HG03460 (cell line): Measurements from ENCODE around the gene ACKR3.

ENCODE experiments used
- ATAC-seq: cut with Tn5 transposase; IDR thresholded peaks from one replicate; pipeline ENCODE4 v1.9.1; 2021; ENCODE audit not compliant: unreplicated experiment

ACKR3 gene

DNA sequence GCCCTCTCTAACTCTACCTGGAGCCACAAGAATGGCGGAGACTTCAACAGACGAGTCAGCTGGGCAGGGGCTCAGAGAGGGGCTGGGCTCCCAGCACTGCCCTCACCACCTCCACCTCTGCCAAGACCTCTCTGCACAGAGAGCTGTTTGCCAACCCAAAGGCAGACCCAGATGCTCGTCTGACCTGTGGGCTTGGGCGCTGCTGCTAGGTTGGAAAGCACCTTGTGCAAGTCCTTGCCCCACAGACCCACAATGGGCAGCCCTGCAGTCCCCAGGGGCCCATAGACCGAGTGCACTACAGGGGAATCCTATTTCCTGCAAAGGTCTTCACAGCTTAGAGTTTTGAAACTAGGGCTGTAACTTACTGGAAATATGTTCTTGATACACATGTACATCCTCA lies 13.3 kb downstream of the ACKR3 start:
- ATAC-seq = no peak

DNA sequence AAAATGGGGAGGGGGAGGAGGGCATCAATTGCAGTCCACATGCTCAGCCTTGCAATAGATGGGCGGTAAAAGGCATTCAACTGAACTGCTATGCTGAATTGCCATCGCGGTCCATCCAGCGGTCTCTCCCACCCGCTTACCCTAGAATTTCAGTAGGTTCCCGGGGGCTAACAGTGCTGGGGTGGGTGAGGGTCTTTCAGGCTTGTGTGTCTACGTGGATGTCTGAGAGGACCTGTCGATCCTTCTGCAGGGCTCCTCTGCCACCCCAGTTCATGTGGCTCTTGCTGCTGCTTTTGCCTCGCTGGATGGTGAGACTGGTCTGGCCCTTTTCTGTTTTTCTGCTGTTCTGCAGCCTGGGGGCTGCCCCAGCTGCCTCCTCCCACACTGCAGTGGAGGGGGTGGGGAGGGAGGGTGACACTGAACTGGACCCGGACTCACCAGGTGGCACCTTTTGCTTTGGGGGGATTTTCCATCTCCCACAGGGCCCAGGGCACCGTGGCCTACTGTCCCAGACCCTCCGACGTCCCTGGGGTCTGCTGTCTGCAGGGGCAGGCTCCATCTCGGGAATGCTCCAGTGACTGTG lies 14.1 kb downstream of the ACKR3 start:
- ATAC-seq = no peak

DNA sequence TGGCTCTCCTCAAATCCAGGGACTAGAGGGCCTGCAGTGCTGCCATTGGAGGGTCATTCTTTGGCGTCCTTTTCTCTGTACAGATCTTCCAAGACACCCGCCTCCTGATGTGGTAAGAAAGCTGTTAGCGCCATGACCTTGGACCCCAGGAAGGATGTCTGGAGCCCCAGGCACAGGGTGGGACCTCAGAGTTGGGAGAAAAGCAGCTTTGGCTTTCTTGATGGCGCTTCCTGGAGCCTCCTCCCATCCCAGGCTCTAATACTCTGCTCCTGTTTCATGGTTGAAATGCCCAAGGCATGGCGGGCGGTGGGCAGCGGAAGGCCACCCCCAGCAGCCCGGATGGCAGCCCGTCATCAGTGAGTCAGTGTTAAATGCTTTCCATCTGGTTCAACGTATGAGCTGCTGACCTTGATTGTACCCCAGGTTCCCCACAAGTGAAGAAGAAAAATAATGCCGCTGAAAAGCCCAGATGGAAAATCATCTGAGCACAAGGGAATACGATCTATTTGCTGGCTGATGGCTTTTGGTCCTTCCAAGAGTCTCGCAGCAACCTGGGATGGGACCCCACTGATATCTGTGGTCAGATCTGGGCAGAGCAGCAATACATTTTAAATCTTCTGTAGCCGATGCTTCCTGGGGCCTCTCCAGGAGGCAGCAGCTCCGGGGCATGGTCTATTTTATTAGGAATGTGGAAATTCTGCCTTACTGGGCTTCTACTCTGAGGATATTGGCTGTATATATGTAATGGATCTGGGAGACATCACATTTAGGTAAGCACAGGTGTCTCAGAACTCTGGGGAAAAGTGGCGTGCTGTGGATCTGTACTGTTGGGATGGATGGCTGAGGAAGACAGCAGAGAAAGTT lies 15.1 kb downstream of the ACKR3 start:
- ATAC-seq = no peak

DNA sequence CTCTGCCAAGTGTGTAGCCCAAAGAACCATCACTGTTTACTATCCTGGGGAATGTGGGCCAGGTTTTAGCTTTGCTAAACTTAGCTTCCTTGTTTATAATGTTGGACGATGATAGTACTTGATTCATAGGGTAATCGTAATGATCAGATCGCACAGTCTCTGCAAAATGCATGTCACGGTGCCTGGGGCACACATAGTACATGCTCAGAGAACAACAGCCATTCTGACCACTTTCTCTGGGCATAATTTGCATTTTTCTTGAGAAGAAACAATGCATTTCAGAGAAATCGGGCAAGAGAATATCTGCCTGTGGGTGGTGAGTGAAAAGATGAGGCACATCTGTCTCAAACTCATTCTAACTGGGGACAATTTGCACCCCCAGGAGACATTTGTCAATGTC lies 16.3 kb downstream of the ACKR3 start:
- no peak for ATAC-seq

DNA sequence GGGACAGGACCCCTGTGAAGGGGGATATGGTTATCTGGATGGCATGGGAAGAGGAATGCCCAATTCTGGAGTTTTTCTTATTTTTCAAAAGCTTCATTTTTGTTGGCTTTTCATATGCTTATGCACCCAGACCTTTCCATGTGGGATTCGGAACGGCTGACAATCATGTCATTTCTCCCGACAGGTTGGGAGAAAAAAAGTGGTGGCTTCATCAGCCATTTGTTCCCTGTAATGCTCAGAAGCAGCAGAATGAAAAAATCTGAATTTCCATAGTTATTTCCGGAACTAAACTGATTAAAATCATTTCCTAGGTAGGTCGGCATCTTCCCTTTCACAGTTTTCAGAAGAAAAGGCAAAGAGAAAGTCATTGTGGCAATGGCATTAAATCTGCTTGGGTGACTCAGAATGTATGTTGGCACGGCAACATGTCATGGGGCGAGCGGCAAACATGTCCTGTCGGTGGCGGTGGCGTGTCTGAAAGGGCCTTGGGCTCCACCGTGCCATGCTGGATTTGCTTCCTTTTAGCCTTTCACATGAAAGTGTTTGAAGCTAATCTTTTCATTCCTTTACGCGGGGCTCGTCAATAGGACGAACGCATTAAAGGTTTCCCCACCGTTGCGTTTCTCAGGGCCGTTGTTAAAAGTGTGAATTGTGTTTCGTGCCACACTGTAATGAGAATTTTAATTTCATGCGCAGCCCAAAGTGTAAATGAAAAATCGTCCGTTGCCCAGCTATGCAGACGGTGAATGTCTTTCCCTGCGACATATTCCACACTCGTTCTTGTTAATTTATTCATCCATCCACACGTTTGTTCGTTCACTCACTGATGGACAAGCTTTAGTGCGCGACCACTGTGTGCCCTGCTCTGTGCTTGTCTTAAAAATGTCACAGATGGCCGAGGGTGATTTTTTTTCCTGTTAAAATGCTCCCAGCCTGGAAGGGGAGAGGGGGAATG lies 18.5 kb downstream of the ACKR3 start:
- ATAC-seq = no peak

DNA sequence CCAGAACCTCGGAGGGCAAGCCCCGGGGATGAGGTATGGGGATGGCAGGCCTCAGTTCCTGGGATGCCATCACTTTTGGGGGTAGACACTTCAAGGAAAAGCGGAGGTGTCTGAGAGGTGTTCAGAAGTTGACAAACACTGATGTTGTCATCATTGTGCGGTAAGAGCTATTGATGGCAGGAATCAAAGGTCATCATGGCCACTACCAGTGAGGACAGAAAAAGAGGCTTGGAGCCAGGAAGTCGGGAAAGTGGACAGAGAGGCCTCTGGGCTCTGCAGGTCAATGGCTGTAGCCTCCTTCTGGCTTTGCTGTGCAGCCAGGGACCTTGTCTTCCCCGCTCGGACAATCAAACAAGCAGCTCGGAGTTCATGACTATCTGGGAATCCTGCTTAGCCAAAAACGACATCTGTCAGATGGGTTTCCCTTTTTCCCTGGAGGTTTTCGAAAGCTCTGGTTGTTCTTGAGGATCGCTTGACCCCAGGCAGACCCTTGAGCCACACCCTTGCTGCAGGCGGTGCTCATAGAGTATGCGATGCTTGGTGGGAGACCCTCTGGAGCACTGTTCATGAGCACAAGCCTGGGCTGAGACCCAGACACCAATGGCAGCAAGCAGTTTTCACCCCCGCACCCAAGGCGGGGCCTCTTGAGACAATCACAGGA lies 19.4 kb downstream of the ACKR3 start:
- ATAC-seq = no peak

DNA sequence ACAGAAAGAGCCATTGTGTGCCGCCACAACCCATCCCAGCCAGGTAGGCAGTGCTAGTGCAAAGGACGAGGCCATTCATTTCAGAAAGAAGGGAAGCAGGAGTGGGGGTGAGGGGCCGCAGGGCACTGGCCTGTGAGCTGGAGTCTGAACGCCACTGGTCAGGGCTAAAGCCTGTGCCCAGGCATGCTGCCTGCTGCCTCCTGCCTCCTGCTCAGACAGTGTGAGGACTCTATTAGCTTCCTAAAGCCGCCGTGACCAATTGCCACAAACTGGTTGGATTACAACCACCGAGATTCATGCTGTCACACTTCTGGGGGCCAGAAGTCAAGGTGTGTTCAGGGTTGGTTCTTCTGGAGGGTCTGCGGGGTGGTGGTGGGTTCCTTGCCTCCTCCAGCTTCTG lies 21.2 kb downstream of the ACKR3 start:
- no peak for ATAC-seq

DNA sequence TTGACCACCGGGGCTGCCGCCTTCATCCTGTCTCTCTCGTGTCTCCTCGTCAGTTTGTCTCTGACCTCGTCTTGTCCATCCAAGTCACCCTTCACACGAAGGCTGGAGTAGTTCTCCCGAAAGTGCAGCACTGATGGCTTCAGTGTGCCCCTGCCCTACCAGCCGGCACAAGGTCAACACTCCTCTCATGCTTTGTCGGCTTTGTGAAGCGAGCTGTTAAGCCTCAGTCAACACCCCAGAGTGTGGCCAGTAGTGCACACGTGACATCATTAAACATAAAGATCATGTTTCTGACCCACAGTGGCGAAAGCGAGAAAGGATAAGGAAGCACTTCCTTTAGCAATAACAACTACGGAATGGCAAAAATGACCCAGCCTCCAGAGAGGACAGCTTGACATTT lies 23.2 kb downstream of the ACKR3 start:
- ATAC-seq = no peak

DNA sequence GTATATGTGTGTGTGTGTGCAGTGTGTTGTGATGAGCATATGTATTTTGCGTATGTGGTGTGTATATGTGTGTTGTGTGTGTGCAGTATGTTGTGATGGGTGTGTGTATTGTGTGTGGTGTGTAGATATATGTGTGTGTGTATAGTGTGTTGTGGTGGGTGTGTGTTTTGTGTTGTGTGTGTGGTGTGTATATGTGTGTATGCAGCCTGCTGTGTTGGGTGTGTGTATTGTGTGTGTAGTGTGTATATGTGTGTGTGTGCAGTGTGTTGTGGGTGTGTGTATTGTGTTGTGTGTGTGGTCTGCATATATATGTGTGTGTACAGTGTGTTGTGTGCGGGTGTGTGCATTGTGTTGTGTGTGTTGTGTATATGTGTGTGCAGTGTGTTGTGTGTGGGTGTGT lies 23.9 kb downstream of the ACKR3 start:
- no peak for ATAC-seq

DNA sequence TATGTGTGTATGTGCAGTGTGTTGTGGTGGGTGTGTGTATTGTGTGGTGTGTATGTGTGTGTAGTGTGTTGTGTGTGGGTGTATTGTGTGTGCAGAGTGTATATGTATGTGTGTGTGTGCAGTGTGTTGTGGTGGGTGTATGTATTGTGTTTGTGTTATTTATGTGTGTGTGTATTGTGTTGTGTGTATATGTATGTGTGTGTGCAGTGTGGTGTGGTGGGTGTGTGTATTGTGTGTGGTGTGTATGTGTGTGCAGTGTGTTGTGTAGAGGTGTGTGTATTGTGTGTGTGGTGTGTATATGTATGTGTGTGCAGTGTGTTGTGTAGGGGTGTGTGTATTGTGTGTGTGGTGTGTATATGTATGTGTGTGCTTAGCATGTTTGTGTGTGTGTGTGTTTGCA lies 24.3 kb downstream of the ACKR3 start:
- no peak for ATAC-seq

DNA sequence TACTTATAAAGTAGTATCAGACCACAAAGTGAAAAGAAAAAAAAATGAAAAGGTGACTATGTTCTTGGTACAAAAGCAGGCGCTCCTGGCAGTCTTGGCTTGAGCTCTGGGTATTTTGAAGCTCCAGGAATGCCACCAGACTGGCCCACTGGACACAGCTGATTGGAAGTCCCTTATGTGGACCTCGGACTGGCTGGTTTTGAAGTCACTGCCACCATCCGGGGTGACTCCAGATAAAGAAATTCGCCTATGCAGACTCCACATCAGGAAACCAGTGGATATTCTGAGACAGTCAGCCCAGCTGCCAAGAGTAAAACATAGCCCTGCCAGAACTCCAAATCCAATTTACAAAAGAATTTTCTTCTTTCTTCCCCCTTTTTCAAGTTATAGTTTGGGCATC lies 28.0 kb downstream of the ACKR3 start:
- ATAC-seq = no peak

DNA sequence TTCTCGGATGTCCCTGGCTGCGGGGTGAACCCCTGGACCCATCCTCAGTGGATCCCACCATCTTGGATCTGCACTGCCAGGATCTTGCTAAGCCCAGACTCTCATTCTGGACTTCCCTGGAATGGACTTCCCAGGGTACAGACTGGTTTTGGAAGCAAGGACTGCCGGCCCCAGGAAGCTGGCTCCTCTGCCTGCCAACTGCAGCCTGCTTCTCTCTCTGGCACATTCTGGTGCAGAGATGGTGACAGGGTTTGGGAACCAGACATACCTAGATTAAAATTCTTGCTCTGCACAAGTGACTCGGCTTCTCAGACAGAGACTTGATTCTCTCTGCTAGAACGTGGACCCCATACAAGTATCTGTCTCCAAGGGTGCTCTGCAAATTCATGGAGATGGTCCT lies 29.4 kb downstream of the ACKR3 start:
- no peak for ATAC-seq

DNA sequence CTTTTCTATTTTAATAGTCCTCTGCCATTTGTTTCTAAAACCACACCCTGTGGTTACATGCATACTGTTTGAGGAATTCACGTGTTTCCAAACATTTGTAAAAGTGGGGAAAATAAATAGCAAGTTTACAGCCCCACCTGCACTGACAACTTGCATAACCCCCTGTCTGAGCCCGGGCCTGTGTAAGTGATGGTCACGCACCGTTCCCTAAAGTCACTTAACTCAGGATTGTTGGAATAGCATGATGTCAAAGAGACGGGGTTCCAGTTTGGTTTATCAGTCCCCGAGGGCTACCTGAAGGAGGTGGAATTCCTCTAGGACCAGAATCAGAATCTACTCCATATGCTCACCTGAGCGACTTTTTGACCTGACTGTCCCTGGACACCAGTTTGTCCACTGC lies 30.5 kb downstream of the ACKR3 start:
- ATAC-seq = no peak

DNA sequence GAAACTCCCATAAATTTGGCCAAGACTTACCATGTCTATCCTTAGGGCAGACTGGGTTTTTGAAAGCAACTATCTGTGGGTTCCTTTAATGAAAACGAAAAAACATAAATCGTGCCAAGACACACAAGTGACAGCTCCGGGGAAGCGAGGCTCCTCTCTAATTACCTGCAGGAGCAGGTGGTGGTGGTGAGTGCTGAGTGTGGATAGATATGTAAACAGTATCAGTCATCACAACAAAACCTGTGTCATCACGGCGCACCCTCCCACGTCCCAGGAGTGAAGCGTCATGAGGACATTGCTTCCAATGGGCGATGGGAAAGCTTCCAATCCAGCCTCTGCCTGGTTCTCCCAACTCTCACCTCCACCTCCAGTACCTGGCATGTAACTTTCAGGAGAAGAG lies 31.3 kb downstream of the ACKR3 start:
- ATAC-seq = no peak

DNA sequence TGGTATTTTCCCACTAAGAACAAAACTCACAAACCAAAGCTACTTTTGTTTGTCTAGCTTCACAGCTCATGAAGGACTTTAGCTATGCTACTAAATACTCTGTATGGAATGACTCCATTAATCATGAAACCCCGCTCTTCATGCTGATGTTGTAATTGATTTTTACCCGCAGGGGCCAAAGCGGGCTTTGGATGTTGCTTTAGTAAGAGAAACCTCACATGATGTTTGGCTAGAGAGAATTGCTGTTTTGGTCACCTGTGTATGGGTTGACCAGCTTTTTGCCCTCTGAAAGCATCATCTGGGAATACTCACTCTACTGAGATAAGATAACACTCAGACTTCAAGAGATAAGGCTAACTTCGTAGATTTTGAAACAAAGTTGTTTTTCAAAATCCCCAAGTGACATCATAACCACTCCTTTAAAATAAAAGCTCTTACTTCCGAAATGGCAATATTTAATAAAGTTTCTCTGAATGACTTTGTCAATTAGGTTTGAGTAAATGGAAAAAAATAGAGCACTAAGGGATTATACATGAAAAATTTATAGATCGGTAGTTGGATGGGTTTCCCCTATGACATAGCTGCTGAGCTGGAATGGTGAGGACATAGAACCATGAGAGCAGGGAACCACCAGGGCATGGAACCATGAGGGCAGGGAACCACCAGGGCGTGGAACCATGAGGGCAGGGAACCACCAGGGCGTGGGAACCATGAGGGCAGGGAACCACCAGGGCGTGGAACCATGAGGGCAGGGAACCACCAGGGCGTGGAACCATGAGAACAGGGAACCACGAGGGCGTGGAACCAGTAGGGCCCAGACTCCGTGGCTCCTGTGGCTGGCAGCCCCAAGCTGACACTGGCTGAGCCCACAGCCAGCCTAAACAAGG lies 31.9 kb downstream of the ACKR3 start:
- no peak for ATAC-seq

DNA sequence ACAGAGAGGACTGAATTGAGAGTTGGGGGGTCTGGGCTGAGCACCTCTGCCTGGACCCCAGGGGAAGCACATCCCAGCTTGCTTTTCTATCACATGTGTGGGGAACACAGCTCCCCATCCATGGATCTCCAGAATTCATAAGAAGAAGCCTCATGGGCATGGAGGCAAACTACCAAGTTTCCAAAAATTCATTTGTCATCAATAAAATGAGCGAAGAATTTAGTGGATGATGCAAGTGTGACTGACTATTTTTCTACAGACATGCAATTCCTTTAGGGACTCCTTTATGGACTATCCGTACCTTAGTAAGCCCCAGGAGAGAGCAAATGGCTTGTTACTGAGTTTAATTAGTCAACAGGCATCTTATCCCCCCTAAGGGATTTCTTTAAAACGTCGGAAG lies 33.1 kb downstream of the ACKR3 start:
- ATAC-seq = no peak

DNA sequence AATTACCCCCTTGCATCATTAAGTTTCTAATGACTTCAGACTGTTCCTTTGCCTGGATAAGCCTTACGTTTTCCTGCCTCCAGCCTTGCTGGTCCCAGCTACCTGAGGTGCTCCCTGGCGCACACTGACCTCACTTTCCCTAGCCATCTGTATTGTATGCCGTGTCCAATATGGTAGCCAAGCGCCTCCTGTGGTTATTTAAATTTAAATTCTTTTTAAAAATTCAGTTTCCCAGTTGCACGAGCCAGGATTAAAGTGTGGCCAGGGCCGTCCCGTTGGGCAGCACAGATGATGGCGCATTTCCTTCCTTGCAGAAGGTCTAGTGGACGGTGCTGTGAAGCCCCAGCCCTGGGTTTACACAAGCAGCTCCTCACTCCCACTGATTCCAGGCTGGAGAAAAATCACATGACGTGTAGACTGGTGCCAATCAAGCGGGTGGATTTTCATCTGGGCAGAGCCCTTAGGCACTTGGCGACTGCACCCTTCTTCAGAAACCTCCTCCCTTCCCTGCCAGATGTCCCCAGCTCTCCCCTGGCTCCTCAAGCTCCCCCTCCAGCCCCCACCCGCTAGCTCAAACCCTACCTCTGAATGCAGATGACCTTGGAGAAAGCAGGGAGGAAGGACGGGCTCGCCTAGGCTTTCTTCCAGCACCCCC lies 33.9 kb downstream of the ACKR3 start:
- ATAC-seq = no peak

DNA sequence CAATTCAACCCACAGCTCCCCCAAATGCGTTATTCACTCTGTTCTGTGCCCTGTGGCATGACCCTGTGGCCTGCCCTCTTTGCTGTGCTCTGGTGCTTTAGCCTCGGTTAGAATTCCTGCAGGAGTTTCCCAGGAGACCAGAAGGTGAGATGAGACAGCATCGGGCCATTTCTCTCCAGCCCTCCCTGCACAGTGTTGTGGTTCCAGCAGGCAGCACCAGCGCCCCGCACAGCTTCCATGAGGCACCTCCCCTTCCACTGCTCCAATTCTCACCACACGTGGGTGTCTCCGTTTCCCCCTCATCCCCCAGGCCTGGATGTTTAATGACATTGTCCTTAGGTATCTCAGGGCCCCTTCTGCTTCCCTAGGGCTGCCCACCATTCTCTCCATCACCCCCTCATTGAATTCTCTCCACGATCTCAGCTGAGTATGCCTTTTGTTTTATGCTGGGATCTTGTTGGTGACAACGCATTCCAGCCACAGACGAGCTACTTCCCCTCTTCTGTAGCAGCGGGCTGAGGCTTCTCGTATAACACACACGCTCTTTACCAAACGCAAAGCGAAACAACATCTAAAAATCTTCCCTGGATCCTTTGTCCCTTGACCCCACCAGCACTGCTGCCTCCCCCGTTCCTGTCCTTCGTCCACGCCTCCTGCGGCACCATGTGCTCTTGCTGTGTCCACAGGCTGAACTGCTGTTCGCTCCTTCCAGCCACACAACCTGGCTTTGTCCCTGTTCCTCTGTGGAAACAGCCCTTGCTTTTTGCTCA lies 35.1 kb downstream of the ACKR3 start:
- ATAC-seq = no peak

DNA sequence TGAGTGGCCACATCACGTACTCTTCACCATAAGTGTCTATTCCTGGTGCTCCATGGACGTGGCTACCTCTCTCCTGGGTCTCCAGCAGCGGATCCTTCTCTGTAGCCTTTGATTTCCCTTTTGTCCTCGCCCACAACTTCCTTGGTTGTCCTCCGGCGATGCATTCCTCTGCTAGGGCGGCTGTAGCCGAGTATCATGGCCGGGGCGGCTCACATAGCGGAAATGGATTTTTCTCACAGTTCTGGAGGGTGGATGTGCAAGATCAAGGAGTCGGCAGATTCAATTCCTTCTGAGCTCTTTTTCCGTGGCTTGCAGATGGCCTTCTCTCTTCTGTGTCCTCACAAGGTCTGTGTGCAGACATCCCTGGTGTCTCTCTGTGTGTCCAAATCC lies 35.7 kb downstream of the ACKR3 start:
- no peak for ATAC-seq
